CD4-positive, alpha-beta T cell treated with Interleukin-4 for 4 hours (primary cell): ENCODE results near the gene TPD52L1.
"Not testable (repeated sequence)": the region's sequence is repeated elsewhere in the genome, so short reads cannot be mapped to it uniquely, and the experiment has no call there.

Experiments
- DNase-seq: peaks from one replicate; pipeline ENCODE4 v3.0.0-alpha.2; 2020

Gene TPD52L1, protein sequence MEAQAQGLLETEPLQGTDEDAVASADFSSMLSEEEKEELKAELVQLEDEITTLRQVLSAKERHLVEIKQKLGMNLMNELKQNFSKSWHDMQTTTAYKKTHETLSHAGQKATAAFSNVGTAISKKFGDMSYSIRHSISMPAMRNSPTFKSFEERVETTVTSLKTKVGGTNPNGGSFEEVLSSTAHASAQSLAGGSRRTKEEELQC

DNA sequence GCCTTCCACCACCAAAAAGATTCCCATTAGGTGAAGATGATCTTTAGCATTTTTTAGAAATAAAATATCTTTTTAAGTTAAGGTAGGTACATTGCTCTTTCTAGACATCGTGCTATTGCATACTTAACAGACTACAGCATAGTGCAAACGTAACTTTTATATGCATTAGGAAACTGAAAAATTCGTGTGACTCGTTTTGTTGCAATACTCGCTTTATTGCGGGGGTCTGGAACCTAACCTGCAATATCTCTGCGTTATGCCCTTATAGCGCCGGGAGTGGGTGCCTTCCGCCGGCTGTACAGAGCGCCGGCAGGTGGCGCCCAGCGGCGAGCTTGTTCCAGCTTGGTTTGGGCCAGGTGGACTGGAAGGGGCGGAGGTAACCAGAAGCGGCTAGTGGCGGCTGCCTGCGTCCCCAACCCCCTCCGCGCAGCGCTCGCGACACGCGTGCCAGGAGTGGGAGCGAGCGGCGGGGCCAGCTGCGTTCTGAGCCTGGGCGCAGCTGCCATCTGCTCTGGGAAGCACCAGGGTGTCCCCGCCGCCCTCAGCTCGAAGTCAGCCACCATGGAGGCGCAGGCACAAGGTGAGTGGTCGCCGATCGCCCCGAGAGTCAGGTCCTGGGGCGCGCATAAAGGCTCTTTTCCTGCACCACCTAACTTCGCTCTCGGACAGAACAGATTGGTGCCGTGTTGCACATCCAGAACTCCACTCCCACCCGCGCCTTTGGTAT is at the start of gene TPD52L1:
TPD52L1 (plus strand) TSS at position 383 of the 727 bp plus-strand sequence; CDS start at position 562, 179 bp downstream.
- DNase-seq: peak; percentile 42

DNA sequence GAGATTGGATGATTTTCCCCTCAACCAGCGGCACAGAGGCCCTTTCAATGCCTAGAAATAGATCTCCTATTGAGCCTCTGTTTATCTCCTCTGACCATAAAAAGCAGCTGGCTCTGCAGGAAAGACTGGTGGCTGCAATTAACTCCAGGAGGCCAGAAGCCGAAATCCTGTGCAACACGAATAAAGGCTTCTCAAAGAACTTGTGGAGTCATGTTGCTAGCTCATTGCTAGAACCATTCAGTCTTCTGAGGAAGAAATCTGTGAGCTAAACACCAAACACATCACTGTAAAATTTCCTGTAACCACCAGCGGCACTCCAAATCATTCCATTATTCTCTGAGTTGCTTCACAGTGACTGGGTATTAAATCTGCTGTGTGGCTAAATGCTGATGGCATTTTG is 49.1 kb upstream of the TPD52L1 start:
- no peak for DNase-seq

DNA sequence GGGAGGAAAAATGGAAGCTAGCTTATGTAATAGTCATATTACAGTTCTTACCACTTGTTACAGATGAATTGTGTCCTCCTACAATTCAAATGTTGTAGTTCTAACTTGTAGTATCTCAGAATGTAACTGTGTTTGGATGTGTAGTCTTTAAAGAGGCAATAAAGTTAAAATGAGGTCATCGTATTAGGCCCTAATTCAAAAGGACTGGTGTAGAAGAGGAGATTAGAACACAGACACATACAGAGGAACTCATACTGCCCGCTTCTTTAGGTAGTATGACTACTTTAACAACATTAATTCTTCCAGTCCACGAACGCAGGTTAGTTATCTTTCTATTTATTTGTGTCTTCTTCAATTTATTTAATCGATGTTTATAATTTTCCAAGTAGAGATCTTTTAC is 46.5 kb upstream of the TPD52L1 start:
- DNase-seq: no peak

DNA sequence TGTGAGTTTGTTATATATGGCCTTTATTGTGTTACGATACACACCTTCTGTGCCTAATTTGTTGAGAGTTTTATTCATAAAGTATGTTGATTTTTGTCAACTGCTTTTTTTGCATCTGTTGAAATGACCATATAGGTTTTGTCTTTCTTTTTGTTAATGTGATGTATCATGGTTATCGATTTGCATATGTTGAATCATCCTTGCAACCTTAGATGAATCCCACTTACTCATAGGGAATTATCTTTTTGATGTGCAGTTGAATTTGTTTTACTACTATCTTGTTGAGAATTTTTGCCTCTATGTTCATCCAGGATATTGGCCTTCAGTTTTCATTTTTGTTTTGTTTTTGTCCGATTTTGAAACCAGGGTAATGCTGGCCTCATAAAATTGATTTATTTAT is 45.7 kb upstream of the TPD52L1 start:
- no peak for DNase-seq

DNA sequence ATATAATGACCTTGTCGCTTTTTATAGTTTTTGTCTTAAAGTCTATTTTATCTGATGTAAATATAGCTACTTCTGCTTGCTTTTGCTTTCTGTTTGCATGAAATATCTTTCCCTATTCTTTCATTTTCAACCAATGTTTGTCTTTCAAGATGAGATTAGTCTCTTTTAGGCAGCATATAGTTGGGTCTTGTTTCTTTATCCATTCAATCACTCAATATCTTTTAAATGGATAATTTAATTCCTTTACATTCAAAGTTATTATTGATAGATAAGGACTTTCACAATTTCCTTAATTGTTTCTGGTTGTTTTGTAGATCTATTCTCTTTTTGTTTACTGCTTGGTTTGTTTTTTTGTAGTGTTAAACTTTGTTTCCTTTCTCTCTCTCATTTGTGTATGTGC is 43.5 kb upstream of the TPD52L1 start:
- DNase-seq: no peak

DNA sequence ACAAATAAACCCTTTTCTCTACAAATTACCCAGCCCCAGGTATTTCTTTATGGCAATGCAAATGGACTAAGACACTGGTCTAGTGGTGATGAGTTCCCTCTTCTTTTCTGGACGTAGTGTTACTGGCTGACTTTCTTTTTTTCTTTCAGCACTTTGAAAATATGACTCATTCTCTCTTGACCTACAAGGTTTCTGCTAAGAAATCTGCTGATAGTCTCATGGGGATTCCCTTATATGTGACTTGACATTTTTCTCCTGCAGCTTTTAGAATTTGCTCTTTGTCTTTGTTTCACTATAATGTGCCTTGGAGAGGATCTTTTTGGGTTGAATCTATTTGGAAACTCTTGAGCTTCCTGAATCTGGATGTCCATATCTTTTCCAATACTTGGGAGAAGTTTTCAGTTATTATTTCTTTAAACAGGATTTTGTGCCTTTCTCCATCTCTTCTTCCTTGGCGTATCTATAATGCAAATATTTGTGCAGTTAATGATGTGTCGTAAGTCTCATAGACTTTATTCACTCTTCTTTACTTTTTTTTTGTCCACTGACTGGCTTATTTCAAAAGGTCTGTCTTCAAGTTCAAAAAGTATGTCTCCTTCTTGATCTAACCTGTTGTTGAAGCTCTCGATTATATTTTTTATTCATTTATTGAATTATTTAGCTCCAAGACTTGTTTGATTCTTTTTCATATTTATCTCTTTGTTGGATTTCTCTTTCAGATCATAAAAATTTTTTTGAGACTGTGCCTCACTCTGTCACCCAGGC is 42.2 kb upstream of the TPD52L1 start:
- DNase-seq: no peak

DNA sequence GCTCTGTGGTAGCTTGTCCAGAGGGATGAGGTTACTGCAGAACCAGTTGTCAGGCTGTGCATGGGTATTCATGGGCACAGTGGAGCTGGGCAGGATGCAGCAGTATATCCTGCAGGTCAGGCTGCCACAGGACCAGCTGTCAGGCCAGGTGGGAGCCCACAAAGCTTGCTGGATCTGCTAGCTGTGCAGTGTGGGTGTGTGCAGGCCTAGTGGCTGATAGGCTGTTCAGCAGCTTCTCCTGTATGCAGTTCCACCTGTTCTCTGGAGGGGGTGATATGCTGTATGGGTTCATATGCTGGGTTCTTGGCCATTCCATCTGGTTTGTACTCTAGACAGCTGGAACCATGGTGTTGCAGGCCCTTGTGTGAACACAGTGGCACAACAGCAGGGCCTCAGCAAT is 40.6 kb upstream of the TPD52L1 start:
- DNase-seq: no peak

DNA sequence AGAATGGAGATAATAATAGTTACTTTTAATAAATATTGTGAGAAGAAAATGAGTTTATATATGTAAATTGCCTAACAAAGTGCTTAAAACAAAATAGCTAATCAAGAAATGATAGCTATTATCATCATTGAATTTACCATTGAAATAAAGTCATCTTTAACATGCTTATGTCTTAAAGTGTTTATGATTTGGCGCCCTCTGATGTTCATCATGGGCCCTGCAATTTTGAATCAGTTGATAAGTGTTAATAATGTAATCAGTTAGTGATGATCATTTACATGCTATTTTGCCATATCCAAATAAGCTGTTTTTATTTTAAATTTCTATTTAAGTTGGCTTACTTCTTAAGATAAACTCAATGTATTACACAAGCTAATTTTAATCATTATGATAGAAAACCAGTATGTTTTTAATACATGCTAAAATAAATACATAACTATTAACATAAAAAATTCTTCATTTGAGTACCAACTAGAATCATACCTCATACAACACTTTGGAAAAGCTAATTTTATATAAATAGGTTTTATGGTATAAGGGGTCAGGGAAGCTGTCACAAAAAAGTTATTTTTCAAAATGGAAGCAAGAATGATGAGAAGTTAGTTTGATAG is 39.2 kb upstream of the TPD52L1 start:
- DNase-seq: peak; percentile 51

DNA sequence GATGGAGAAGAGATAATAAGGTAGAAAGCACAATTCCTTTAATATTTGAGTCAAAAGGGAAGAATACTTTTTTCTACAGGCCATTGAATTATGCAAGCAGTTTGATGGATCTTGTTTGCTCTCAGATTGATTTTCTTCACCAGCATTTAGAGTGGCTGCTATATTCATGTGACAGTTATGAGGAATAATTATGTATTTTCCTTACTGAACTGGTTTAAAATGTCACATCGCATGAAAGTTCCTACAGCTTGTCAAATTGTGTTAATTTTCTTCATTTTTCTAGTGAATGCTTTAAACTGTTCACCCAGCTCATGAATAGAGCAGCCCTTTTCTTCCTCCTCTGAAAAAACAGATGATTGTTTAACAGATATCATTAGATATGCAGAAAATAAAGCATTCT is 37.4 kb upstream of the TPD52L1 start:
- DNase-seq: no peak

DNA sequence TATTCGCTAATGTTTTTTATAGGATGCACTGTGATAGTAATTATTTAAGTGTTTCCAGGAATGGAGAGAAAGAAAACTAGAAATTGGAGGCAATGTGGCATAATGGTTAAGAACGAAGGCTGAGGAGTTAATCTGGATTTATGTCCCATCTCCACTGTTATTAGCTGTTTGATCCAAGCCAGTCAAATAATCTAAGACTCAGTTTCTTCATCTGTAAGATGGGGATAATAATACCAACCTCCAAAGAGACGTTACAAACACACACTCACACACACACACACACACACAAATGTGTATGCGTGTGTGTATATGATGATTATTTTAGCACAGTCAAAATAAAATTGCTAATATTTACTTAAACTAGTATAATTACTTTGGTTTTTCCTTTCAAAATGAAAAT is 36.9 kb upstream of the TPD52L1 start:
- no peak for DNase-seq

DNA sequence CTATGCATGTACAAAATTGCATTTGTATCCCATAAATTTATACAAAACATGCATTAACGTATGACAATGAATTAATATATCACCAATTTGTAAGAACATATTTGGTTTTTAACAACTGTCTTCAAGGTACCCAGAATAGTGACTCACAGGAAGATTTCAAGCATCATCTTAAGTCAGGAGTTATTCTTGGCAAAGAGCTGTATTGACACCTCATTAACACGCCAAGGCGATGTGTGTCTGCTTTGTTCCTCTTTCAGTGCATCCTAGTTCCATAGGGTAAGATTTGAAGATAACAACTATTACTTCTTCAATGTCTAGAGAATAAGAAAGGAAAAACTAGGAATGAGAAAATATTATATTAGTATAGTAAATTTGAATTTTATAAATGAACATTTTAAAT is 35.8 kb upstream of the TPD52L1 start:
- no peak for DNase-seq

DNA sequence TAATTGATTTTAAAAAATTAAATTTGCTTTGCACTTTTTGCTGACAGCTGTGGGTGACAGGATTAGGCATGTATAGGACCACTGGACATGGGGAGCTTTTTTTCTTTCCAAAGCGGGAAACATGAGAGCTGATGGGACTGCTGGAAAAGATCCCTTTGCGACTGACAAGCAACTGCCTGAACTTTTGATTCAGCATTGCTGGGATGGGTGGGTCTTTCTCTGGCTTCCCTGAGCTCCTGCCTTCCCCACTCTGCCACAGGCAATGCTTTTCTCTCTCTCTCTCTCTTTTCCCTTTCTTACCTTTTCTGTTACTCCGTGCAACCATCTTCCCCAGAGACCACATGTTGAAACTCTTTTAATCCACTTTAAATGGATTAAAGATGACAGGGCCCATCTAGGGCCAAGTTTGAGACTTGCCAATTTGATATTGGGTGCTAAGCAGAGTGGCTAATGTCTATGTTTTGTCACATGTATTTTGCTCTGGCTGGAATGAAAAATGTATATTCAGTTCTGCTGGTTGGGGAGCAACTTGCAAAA is 33.5 kb upstream of the TPD52L1 start:
- DNase-seq: no peak

DNA sequence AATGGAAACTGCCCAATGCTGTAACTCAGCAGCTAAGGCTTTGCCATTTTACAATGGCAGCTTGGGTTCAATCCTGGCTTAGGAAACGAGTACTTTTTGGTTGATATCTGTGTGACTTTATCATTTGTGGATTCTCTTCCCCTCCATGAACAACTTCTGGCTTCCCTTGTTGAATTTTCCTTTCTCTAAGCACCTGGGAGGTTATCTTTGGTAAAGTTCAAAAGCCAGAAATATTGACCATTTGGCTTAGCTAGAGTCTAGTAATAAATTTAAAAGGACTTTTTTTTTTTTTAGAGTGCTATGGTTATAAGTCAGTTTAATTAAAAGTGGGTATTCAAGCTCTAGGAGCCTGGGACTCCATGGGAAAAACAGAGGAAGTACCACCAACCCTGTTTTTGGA is 31.7 kb upstream of the TPD52L1 start:
- DNase-seq: no peak

DNA sequence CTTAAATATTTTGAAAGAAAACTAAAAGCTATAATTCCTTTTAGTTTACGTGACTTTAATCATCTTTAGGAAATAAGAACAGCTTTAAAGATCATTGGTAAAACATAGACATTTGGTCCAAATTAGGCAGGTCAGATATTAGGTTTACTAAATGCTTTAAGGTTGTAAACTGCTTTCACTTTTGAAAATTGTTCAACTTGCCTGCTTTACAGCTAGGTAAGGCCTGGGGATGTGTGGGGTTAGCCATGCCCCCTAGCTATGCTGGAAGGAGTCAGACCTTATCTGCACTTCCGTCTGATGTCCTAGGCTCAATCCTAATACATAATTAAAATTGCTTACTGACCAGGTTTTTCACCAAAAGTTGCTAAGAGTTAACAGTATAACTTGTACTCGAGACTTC is 30.5 kb upstream of the TPD52L1 start:
- DNase-seq: no peak

DNA sequence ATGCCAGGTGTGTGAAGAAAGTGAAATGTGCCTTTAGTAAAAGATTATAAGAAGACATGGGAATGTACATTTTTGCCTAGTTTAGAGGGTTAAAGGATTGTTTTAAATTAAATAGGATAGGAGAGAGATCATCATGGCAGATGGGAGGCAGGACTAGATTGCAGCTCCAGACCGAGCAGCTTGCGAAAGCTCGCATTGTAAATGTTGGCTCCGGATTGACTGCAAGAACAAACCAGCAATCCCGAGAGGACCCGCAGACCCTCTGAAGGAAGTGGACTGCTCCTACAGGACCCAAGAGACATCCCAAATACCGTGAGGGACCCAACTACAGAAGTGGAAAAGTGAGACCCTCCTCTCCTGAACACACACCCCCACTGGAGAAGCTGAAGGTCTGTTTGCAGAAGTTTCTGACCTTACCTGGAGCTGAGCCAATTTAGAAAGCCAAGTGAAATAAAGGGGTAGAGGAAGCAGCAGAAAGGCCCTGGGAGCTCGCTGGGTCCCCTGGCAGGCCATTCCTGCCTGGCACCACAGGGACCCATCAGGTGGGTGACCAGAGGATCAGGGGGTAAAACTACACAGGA is 30.0 kb upstream of the TPD52L1 start:
- no peak for DNase-seq

DNA sequence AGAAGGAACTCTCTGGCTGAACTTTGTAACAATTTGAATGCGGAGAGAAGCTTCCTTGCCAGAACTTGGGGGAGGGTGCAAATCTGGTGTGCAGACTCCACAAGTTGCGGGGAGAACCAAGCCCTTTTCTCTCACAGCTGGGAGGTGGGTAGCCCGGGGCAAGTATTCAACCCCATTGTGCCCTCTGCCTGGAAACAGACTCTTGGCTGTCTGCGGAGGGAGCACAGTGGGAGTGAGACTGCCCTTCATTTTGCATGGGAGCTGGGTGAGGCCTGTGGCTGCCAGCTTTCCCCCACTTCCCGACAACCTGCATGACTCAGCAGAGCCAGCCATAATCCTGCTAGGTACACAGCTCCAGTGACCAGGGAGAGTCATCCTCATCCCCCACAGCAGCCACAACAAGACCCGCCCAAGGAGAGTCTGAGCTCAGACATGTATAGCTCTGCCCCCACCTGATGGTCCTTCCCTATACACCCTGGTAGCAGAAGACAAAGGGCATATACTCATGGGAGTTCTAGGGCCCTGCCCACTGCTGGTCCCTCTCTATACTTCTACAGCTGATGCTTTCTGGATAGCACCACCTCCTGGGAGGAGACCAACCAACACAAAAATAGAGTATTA is 29.4 kb upstream of the TPD52L1 start:
- no peak for DNase-seq

DNA sequence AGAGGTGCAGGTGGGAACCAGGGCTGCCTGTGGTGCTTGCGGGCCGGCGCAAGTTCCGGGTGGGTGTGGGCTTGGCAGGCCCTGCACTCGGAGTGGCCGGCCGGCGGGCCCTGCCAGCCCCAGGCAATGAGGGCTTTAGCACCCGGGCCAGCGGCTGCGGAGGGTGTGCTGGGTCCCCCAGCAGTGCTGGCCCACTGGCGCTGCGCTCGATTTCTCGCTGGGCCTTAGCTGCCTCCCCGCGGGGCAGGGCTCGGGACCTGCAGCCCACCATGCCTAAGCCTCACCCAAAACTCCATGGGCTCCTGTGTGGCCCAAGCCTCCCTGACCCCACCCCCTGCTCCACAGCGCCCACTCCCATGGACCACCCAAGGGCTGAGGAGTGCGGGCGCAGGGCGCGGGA is 27.7 kb upstream of the TPD52L1 start:
- DNase-seq: not testable (repeated sequence)

DNA sequence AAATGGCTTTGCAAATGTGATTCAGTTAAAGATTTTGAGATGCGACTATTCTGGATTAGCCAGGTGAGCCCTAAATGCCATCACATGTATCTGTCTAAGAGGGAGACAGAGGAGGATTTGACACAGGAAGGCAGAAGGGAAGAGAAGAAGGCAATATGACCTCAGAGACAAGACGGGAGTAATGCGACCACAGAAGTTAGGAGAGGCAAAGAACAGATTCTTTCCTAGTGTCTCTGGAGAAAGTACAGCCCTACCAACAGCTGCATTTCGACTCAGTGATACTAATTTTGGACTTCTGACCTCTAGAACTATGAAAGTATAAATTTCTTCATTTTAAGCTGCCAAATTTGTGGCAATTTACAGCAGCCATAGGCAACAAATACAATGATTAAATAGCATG is 24.2 kb upstream of the TPD52L1 start:
- DNase-seq: no peak

DNA sequence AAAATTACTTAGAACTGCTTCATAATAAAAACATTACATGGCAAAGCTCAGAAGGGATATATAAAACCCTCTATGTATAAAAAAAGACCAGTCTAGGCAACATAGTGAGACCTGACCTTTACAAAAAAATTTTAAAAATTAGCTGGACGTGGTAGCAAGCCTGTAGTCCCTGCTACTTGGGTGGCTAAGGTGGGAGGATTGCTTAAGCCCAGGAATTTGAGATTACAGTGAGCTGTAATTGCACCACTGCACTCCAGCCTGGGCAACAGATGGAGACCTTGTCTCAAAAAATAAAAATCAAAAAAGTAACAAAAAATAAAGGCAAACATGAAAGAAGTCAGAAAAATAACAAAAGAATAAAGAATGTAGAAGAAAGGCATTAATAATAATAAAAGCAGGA is 21.5 kb upstream of the TPD52L1 start:
- no peak for DNase-seq

DNA sequence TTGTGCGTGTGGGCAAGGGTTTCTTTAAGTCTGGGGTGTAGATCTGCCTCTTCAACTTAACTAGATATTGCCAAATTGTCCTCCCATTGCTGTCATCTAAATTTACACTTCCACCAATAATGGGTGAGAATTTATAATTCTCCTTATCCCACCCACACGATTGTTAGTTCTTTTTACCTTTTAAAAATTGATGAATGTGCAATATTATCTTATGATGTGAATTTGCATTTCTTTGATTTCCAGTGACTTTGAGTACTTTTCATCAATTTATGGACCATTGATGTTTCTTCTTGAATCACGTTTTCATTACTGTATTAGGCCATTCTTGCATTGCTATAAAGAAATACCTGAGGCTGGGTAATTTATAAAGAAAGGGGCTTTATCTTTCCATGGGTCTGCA is 17.2 kb upstream of the TPD52L1 start:
- DNase-seq: no peak

DNA sequence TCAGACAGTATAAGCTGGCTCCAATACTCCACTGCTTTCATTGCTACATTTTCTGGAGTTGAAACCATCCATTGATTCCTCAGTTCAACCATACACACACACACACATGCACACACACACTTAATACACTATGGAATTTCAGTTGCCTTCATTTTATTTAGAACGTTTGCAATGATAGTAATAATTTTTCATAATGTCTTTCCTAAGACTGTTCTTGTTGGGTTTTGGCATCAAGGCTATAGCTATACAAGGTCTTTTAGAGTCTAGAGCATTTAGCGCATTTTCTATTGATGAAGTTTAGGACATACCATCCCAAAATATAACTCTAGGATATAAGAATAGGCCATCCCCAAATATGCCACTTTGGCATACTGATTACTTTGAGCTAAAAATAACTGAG is 15.5 kb upstream of the TPD52L1 start:
- no peak for DNase-seq

DNA sequence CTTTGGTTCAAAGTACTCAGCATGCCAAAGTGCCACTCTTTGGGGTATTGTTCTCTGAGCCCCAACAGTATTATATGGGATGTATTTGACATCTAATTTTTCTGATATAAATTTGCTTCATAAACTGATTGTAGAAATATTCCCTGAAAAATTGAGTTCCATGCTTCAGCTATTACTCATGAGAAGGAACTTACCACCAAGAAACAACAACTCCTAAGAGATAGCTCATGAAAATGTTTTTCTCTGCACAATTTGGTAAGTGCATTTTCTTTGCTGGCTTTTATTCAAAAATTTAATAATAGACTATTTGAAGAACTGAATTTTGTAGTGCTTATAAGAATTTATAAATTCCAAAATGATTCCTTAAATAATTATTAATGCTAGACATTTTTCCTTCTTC is 12.8 kb upstream of the TPD52L1 start:
- DNase-seq: no peak

DNA sequence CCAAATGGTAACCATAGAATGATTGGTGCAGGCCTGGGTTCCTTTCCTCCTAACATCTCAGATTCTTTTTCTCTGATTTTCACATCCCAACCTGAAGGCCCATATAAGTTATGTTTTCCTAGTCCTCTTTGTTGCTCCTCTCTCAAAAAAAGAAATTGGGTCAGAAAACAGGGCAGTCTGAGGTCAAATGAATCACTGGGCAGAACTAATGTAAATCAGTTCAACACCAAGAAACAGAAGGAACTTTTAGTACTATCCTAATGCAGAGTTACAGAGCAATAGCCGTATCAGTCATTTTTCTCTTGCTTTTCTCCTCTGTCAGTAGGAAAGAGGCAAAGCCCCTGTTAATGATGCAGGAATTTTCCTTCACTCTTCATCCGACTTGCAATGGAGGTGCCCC is 11.0 kb upstream of the TPD52L1 start:
- DNase-seq: no peak
